HepG2 (cell line): ENCODE results near the gene ATP8B2. TPM values are rescaled to one million over a fixed set of nuclear protein-coding genes. Genes with fewer than 3 reads are reported as not detected.

Experiments used
- HNRNPLL ChIP-seq: fragments of 200-400 bp; formaldehyde crosslinking; IDR thresholded peaks from 2 replicates; pipeline ENCODE4 v1.6.1; 2017; ENCODE audit warnings: mild to moderate bottlenecking, low read depth, low read length; ENCODE audit not compliant: poor library complexity, severe bottlenecking
- MAZ ChIP-seq, 2 experiments: sonication (generic) in 1 of 2; formaldehyde crosslinking in 1 of 2; IDR thresholded peaks; 2 replicates each; pipeline versions ENCODE4 v1.5.0 to v1.6.1; 2012 to 2020; ENCODE audit warnings: low read depth in 2 of 2, mild to moderate bottlenecking in 2 of 2, borderline replicate concordance in 1 of 2, improper control_type of control experiment in 1 of 2, low read length in 1 of 2, missing genetic modification reagents in 1 of 2, moderate library complexity in 1 of 2
- PCBP1 ChIP-seq: fragments of 200-400 bp; formaldehyde crosslinking; IDR thresholded peaks from 2 replicates; pipeline ENCODE4 v1.6.1; 2017; ENCODE audit warnings: mild to moderate bottlenecking, low read depth, low read length, borderline replicate concordance
- ZFP91 ChIP-seq: sonication (generic); formaldehyde crosslinking; IDR thresholded peaks from 2 replicates; pipeline ENCODE4 v1.9.0; 2022; ENCODE audit warnings: missing genetic modification reagents, mild to moderate bottlenecking, borderline replicate concordance
- ZNF232 ChIP-seq: sonication (generic); formaldehyde crosslinking; IDR thresholded peaks from 2 replicates; pipeline ENCODE4 v1.4.0; 2020; ENCODE audit warnings: missing genetic modification reagents, borderline replicate concordance
- ZNF296 ChIP-seq: sonication (generic); formaldehyde crosslinking; conservative IDR thresholded peaks from 2 replicates; pipeline ENCODE4 v1.5.0; 2020; ENCODE audit warnings: mild to moderate bottlenecking, missing genetic modification reagents
- ZNF562 ChIP-seq: sonication (generic); formaldehyde crosslinking; IDR thresholded peaks from 2 replicates; pipeline ENCODE4 v1.8.0; 2022; ENCODE audit warnings: missing genetic modification reagents, borderline replicate concordance
- ZNF639 ChIP-seq: conservative IDR thresholded peaks from 2 replicates; pipeline ENCODE4 v1.6.1; 2018; ENCODE audit warnings: missing genetic modification reagents
- ZNF720 ChIP-seq: sonication (generic); formaldehyde crosslinking; IDR thresholded peaks from 2 replicates; pipeline ENCODE4 v1.4.0; 2020; ENCODE audit warnings: missing genetic modification reagents
- ZNF841 ChIP-seq: sonication (generic); formaldehyde crosslinking; IDR thresholded peaks from 2 replicates; pipeline ENCODE4 v1.8.1; 2023; ENCODE audit warnings: missing genetic modification reagents, borderline replicate concordance
- ZNF891 ChIP-seq: sonication (generic); formaldehyde crosslinking; IDR thresholded peaks from 2 replicates; pipeline ENCODE4 v1.5.0; 2020; ENCODE audit warnings: mild to moderate bottlenecking, missing genetic modification reagents
- ZSCAN29 ChIP-seq: sonication (generic); formaldehyde crosslinking; conservative IDR thresholded peaks from 2 replicates; pipeline ENCODE4 v1.4.0; 2020; ENCODE audit warnings: mild to moderate bottlenecking, missing genetic modification reagents
- polyA plus RNA-seq, 8 experiments: library from polyadenylated mRNA; depleted of rRNA in 3 of 8; stranded (reverse) in 7 of 8; unstranded in 1 of 8; fragments of >200 nt; fragmentation: Illumina TruSeq in 4 of 8; extraction: Trizol in 4 of 8; gene quantifications; 2 replicates each; pipeline versions ENCODE4 v1.2.1 to v1.2.3, GENCODE V29; 2011 to 2016; ENCODE audit warnings: low read depth in 4 of 8, missing spikeins in 1 of 8, mixed read lengths in 1 of 8; ENCODE audit not compliant: insufficient read depth in 1 of 8
- total RNA-seq, 5 experiments: library from RNA; depleted of rRNA; stranded (reverse); fragments of >200 nt; fragmentation: Illumina TruSeq; extraction: Trizol; gene quantifications; 2 replicates each; pipeline ENCODE4 v1.2.3, GENCODE V29; 2016; ENCODE audit warnings: low read depth in 1 of 5
- TF ChIP-seq, protein P1 (sequence below): sonication (generic); formaldehyde crosslinking; IDR thresholded peaks from 2 replicates; pipeline ENCODE4 v1.4.0; 2020; ENCODE audit warnings: missing genetic modification reagents
- TF ChIP-seq, protein P2 (sequence below): sonication (generic); formaldehyde crosslinking; IDR thresholded peaks from 2 replicates; pipeline ENCODE4 v1.5.0; 2020; ENCODE audit warnings: mild to moderate bottlenecking, missing genetic modification reagents
- TF ChIP-seq, protein P3 (sequence below): sonication (generic); formaldehyde crosslinking; IDR thresholded peaks from 2 replicates; pipeline ENCODE4 v1.5.1; 2020; ENCODE audit warnings: missing genetic modification reagents, mild to moderate bottlenecking, borderline replicate concordance
- TF ChIP-seq, protein P4 (sequence below): sonication (generic); formaldehyde crosslinking; IDR thresholded peaks from 2 replicates; pipeline ENCODE4 v1.4.0; 2020; ENCODE audit warnings: mild to moderate bottlenecking, missing genetic modification reagents

The ATP8B2 gene
- total and polyA plus RNA-seq, 2 of the 13 experiments (the other 11 are each of a cell fraction or from before 2014, with no cell fraction given): 20.4 to 39.3 TPM

- TF ChIP-seq, protein P1, sequence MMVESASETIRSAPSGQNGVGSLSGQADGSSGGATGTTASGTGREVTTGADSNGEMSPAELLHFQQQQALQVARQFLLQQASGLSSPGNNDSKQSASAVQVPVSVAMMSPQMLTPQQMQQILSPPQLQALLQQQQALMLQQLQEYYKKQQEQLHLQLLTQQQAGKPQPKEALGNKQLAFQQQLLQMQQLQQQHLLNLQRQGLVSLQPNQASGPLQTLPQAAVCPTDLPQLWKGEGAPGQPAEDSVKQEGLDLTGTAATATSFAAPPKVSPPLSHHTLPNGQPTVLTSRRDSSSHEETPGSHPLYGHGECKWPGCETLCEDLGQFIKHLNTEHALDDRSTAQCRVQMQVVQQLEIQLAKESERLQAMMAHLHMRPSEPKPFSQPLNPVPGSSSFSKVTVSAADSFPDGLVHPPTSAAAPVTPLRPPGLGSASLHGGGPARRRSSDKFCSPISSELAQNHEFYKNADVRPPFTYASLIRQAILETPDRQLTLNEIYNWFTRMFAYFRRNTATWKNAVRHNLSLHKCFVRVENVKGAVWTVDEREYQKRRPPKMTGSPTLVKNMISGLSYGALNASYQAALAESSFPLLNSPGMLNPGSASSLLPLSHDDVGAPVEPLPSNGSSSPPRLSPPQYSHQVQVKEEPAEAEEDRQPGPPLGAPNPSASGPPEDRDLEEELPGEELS (CRISPR knock-in tag): peak; percentile 36; the same call in 1 of the 2 replicates
- TF ChIP-seq, protein P2, sequence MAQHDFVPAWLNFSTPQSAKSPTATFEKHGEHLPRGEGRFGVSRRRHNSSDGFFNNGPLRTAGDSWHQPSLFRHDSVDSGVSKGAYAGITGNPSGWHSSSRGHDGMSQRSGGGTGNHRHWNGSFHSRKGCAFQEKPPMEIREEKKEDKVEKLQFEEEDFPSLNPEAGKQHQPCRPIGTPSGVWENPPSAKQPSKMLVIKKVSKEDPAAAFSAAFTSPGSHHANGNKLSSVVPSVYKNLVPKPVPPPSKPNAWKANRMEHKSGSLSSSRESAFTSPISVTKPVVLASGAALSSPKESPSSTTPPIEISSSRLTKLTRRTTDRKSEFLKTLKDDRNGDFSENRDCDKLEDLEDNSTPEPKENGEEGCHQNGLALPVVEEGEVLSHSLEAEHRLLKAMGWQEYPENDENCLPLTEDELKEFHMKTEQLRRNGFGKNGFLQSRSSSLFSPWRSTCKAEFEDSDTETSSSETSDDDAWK (CRISPR knock-in tag): no peak
- TF ChIP-seq ZNF232 (CRISPR knock-in tag): no peak
- TF ChIP-seq ZNF562: no peak
- TF ChIP-seq, protein P3, sequence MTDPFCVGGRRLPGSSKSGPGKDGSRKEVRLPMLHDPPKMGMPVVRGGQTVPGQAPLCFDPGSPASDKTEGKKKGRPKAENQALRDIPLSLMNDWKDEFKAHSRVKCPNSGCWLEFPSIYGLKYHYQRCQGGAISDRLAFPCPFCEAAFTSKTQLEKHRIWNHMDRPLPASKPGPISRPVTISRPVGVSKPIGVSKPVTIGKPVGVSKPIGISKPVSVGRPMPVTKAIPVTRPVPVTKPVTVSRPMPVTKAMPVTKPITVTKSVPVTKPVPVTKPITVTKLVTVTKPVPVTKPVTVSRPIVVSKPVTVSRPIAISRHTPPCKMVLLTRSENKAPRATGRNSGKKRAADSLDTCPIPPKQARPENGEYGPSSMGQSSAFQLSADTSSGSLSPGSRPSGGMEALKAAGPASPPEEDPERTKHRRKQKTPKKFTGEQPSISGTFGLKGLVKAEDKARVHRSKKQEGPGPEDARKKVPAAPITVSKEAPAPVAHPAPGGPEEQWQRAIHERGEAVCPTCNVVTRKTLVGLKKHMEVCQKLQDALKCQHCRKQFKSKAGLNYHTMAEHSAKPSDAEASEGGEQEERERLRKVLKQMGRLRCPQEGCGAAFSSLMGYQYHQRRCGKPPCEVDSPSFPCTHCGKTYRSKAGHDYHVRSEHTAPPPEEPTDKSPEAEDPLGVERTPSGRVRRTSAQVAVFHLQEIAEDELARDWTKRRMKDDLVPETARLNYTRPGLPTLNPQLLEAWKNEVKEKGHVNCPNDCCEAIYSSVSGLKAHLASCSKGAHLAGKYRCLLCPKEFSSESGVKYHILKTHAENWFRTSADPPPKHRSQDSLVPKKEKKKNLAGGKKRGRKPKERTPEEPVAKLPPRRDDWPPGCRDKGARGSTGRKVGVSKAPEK (CRISPR knock-in tag): 0 out of 2 replicates have a peak, but pooled peaks have one; percentile 14
- TF ChIP-seq HNRNPLL: peak; percentile 55
- TF ChIP-seq ZNF841 (CRISPR knock-in tag): no peak
- TF ChIP-seq ZNF639: 0 out of 2 replicates have a peak, but pooled peaks have one; percentile 35
- no peak for TF ChIP-seq ZNF720 (CRISPR knock-in tag)
- no peak for TF ChIP-seq MAZ (IDR thresholded peaks at IDR 0.05; ENCODE audit: borderline replicate concordance, low read depth, low read length)
- TF ChIP-seq MAZ (CRISPR knock-in tag; IDR thresholded peaks at IDR 0.05; ENCODE audit: low read depth): 0 out of 2 replicates have a peak, but pooled peaks have one; percentile 45
- TF ChIP-seq, protein P4, sequence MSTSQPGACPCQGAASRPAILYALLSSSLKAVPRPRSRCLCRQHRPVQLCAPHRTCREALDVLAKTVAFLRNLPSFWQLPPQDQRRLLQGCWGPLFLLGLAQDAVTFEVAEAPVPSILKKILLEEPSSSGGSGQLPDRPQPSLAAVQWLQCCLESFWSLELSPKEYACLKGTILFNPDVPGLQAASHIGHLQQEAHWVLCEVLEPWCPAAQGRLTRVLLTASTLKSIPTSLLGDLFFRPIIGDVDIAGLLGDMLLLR (CRISPR knock-in tag): no peak
- peak; percentile 26; the same call in 1 of the 2 replicates for TF ChIP-seq ZFP91
- 0 out of 2 replicates have a peak, but pooled peaks have one; percentile 31 for TF ChIP-seq PCBP1
- TF ChIP-seq ZNF891 (CRISPR knock-in tag): peak; percentile 33; the same call in 1 of the 2 replicates
- peak; percentile 70; the same call in 1 of the 2 replicates for TF ChIP-seq ZSCAN29
- TF ChIP-seq ZNF296 (CRISPR knock-in tag): no peak
Measured at GRCh38 chr1:154352581-154353459, 27.5 kb downstream of the ATP8B2 start (continued).
